HepG2 (cell line): ENCODE measurements around the gene FILIP1.

Experiments used
- BRCA1 ChIP-seq: sonication (generic); formaldehyde crosslinking; IDR thresholded peaks from 2 replicates; pipeline ENCODE4 v1.4.0; 2020; ENCODE audit warnings: missing genetic modification reagents
- CTCF ChIP-seq: sonication (generic); formaldehyde crosslinking; IDR thresholded peaks from 2 replicates; pipeline ENCODE4 v1.5.0; 2020; ENCODE audit warnings: mild to moderate bottlenecking, missing genetic modification reagents, moderate library complexity
- PBX3 ChIP-seq: sonication (generic); formaldehyde crosslinking; IDR thresholded peaks from 2 replicates; pipeline ENCODE4 v1.8.1; 2023; ENCODE audit warnings: missing genetic modification reagents, inconsistent platforms, borderline replicate concordance
- PCBP2 ChIP-seq: fragments of 200-400 bp; formaldehyde crosslinking; optimal IDR thresholded peaks from 2 replicates; pipeline ENCODE3; 2018; ENCODE audit warnings: low read length, low read depth; ENCODE audit not compliant: poor library complexity, severe bottlenecking
- PHB2 ChIP-seq: fragments of 450-650 bp; IDR thresholded peaks from 2 replicates; pipeline ENCODE4 v1.6.1; 2018; ENCODE audit not compliant: partially characterized antibody
- XRCC5 ChIP-seq: fragments of 200-400 bp; formaldehyde crosslinking; optimal IDR thresholded peaks from 2 replicates; pipeline ENCODE3; 2017; ENCODE audit warnings: mild to moderate bottlenecking, low read length

- TF ChIP-seq PHB2 (no peak), CTCF (CRISPR knock-in tag) (no peak), XRCC5 (no peak), PBX3 (CRISPR knock-in tag) (no peak), PCBP2 (no peak), BRCA1 (CRISPR knock-in tag) (no peak)
These were observed 12.2 kb downstream of the FILIP1 start for GRCh38 chr6:75481394-75481793.
